NCI-H1930 (cell line): Measurements from ENCODE around the gene GOLGA3.
"Not testable (repeated sequence)": the region's sequence is repeated elsewhere in the genome, so short reads cannot be mapped to it uniquely, and the experiment has no call there.

Source experiments
- DNase-seq, 2 experiments: peaks; one replicate each; lab custom pipeline; 2025; lab: John Stamatoyannopoulos, UW

GOLGA3 gene

GRCh38 chr12:132753670-132754069, 75.0 kb downstream of the GOLGA3 start:
- DNase-seq: not testable (repeated sequence)

- no peak for DNase-seq
These were observed 80.3 kb downstream of the GOLGA3 start for GRCh38 chr12:132748319-132748718.

GRCh38 chr12:132747896-132748295, 80.8 kb downstream of the GOLGA3 start:
- DNase-seq: no peak

- no peak for DNase-seq
These were observed 81.3 kb downstream of the GOLGA3 start for GRCh38 chr12:132747395-132747794.

- no peak for DNase-seq
These were observed 82.1 kb downstream of the GOLGA3 start for GRCh38 chr12:132746613-132747012.

- DNase-seq: no peak
These were observed 84.8 kb downstream of the GOLGA3 start for GRCh38 chr12:132743831-132744230.

GRCh38 chr12:132741620-132742019, 87.0 kb downstream of the GOLGA3 start:
- no peak for DNase-seq

GRCh38 chr12:132740652-132741051, 88.0 kb downstream of the GOLGA3 start:
- DNase-seq: no peak

GRCh38 chr12:132740313-132740646, 88.4 kb downstream of the GOLGA3 start:
- no peak for DNase-seq

- no peak for DNase-seq
These were observed 88.9 kb downstream of the GOLGA3 start for GRCh38 chr12:132739600-132740312.

- DNase-seq: no peak
These were observed 91.8 kb downstream of the GOLGA3 start for GRCh38 chr12:132736913-132737312.

- DNase-seq: no peak
These were observed 92.3 kb downstream of the GOLGA3 start for GRCh38 chr12:132736378-132736777.

GRCh38 chr12:132735496-132735895, 93.2 kb downstream of the GOLGA3 start:
- DNase-seq: no peak

GRCh38 chr12:132734206-132734605, 94.5 kb downstream of the GOLGA3 start:
- DNase-seq: no peak

- DNase-seq: no peak
These were observed 97.1 kb downstream of the GOLGA3 start for GRCh38 chr12:132731574-132731973.

GRCh38 chr12:132730353-132730752, 98.3 kb downstream of the GOLGA3 start:
- no peak for DNase-seq

GRCh38 chr12:132729541-132730320, 98.9 kb downstream of the GOLGA3 start:
- no peak for DNase-seq

- no peak for DNase-seq
These were observed 100.2 kb downstream of the GOLGA3 start for GRCh38 chr12:132728502-132728901.

GRCh38 chr12:132727091-132727794, 101.4 kb downstream of the GOLGA3 start:
- DNase-seq: no peak

GRCh38 chr12:132726386-132726785, 102.3 kb downstream of the GOLGA3 start:
- no peak for DNase-seq

- no peak for DNase-seq
These were observed 104.0 kb downstream of the GOLGA3 start for GRCh38 chr12:132724506-132725241.

GRCh38 chr12:132723764-132724140, 104.9 kb downstream of the GOLGA3 start:
- no peak for DNase-seq
